ENCODE data around the gene SHOC1. TPM values are rescaled to one million over a fixed set of nuclear protein-coding genes. Genes with fewer than 3 reads are reported as not detected.

Gene SHOC1
- total RNA-seq (not detected in 2 replicates), polyA plus RNA-seq (not detected in 2 replicates), polyA minus RNA-seq (not detected in 2 replicates)
- not detected for total RNA-seq (2013)

- no peak within 1 kb of the TSS for H3K27ac Mint-ChIP-seq
- H3K27me3 ChIP-seq (replicated peaks in 1 of 4; ENCODE audit: control extremely low read depth in 1 of 4, control insufficient read depth in 3 of 4, insufficient read depth in 4 of 4, low read length in 3 of 4): no peaks in the 10 kb centered on the region
- intact Hi-C loops (cut with micrococcal nuclease): no loop called here
Observed at GRCh38 chr9:111794835-111795556, at the start of gene SHOC1. Gene SHOC1 (minus strand): TSS chr9:111794937. CDS start chr9:111791418, 3,519 bp downstream.

More at GRCh38 chr9:111794835-111795556, at the start of gene SHOC1:
- no peak within 1 kb of the TSS for H3K4me3 Mint-ChIP-seq
- no peak within 1 kb of the TSS for H2AFZ ChIP-seq (ENCODE audit: insufficient read depth, low read depth, low read length, poor library complexity, severe bottlenecking)
- H3K4me1 Mint-ChIP-seq: no peaks in the 10 kb centered on the region
- H3K4me1 ChIP-seq (ENCODE audit: control insufficient read depth in 2 of 2, insufficient read depth in 2 of 2, low read length in 2 of 2): no peaks in the 10 kb centered on the region
- no peak for DNase-seq
- no peak within 1 kb of the TSS for H3K4me2 ChIP-seq (replicated peaks; ENCODE audit: low read depth, low read length, poor library complexity, severe bottlenecking)
- POLR2A ChIA-PET: no interaction called here
- H3K9me3 ChIP-seq (ENCODE audit: control extremely low read depth in 1 of 3, control insufficient read depth in 2 of 3, insufficient read depth in 1 of 3, low read length in 2 of 3): peaks cover 0 to 7% (median 0%) of the 10 kb centered on the region in 3 donors
- CTCF ChIA-PET: no interaction called here
- H3K9ac ChIP-seq (ENCODE audit: low read length): no peak within 1 kb of the TSS
- no peaks in the 10 kb centered on the region for H3K79me2 ChIP-seq (ENCODE audit: control insufficient read depth, insufficient read depth, low read length)
- WGBS (ENCODE audit: insufficient coverage): 94% methylated on average over 25 of the region's 29 CpGs
- H3K27me3 Mint-ChIP-seq: no peaks in the 10 kb centered on the region
- H3K9me3 Mint-ChIP-seq (ENCODE audit: insufficient read depth): no peaks in the 10 kb centered on the region
- H3K4me3 ChIP-seq (ENCODE audit: control extremely low read depth in 1 of 5, extremely low read depth in 1 of 5, insufficient read depth in 1 of 5, low read depth in 2 of 5, low read length in 4 of 5): no peak within 1 kb of the TSS
- TF ChIP-seq EZH2 (IDR thresholded peaks at IDR 0.05; ENCODE audit: borderline replicate concordance, insufficient read depth, low read depth, low read length, poor library complexity, severe bottlenecking): no peak
- TF ChIP-seq CTCF (IDR thresholded peaks at IDR 0.05): no peak
- H3K36me3 ChIP-seq (replicated peaks in 1 of 2; ENCODE audit: control extremely low read depth in 1 of 2, control insufficient read depth in 1 of 2, extremely low read depth in 1 of 2, insufficient read depth in 2 of 2, low read length in 1 of 2): no peaks in the 10 kb centered on the region
- ATAC-seq (ENCODE audit: low read depth): no peak
- no peak within 1 kb of the TSS for H3K27ac ChIP-seq (ENCODE audit: low read length in 2 of 2)
- no peaks in the 10 kb centered on the region for H4K20me1 ChIP-seq (ENCODE audit: control insufficient read depth, insufficient read depth, low read length, poor library complexity, severe bottlenecking)

Measured in B cell (primary cell).